D721Med (cell line): Measurements from ENCODE around the gene CNBP.

Experiments used
- DNase-seq: peaks from one replicate; pipeline ENCODE4 v3.0.0; 2011; ENCODE audit warnings: low spot score; ENCODE audit not compliant: insufficient read length
- FAIRE-seq: peaks from 2 replicates; lab custom pipeline; 2011; peaks lifted over from hg19 to GRCh38; lab: Jason Lieb, UNC
- TF ChIP-seq, protein P1 (sequence below): IDR thresholded peaks from 2 replicates; pipeline ENCODE4 v1.5.1; 2012; ENCODE audit warnings: mild to moderate bottlenecking, control low read depth; ENCODE audit not compliant: insufficient read depth; ENCODE audit errors: missing control alignments

Gene CNBP

DNA sequence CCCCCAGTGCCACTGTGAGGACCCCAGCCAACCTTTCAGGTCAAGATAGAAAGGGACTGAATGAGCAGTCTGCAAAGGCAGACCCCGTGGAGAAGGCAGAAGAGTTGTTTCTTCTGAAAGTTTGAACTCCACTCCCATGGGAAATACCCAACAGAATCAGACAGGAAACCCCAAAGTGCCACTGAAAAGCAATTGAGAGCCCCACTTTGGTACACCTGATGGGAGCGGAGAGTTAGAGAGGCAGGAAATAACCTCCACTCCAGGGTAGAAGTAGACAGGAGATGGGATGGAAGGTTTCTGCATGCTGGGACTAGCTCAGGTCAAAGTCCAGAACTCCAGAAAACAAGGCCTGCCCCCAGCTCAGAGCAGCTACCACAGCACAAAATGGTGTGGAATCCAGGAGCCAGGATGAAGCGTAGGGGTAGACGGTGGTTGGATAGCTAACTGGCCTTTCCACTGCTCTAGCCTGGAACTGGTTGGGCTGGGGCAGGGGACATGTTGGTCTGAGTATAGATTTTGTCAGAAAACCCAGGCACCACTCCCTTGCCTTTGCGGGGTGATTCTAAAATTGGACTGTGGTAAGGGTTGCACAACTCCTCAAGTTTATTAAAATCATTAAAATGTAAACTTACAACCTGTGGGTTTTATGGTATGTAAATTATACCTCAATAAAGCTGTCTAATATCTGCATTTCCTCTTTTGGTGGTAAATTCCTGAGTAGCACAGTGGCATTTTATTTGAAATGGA is 60.2 kb downstream of the CNBP start:
- DNase-seq (no peak), FAIRE-seq (no peak)
- TF ChIP-seq, protein P1, sequence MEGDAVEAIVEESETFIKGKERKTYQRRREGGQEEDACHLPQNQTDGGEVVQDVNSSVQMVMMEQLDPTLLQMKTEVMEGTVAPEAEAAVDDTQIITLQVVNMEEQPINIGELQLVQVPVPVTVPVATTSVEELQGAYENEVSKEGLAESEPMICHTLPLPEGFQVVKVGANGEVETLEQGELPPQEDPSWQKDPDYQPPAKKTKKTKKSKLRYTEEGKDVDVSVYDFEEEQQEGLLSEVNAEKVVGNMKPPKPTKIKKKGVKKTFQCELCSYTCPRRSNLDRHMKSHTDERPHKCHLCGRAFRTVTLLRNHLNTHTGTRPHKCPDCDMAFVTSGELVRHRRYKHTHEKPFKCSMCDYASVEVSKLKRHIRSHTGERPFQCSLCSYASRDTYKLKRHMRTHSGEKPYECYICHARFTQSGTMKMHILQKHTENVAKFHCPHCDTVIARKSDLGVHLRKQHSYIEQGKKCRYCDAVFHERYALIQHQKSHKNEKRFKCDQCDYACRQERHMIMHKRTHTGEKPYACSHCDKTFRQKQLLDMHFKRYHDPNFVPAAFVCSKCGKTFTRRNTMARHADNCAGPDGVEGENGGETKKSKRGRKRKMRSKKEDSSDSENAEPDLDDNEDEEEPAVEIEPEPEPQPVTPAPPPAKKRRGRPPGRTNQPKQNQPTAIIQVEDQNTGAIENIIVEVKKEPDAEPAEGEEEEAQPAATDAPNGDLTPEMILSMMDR, result no peak

- FAIRE-seq (no peak), DNase-seq (no peak)
- TF ChIP-seq, protein P1, result no peak
These were observed 61.2 kb downstream of the CNBP start for GRCh38 chr3:129122412-129123011.

- DNase-seq (peak; percentile 82), FAIRE-seq (no peak)
- TF ChIP-seq, protein P1, result no peak
These were observed 61.8 kb downstream of the CNBP start, which contains the start of gene RAB43 for GRCh38 chr3:129121792-129122411. TSS of gene RAB43 (minus strand) at chr3:129121804. CDS start at chr3:129121489, 315 bp downstream.

GRCh38 chr3:129121016-129121791 is 62.5 kb downstream of the CNBP start:
- DNase-seq (no peak), FAIRE-seq (no peak)
- TF ChIP-seq, protein P1, result no peak

- TF ChIP-seq, protein P1, result no peak
- FAIRE-seq (no peak), DNase-seq (no peak)
These were observed 63.3 kb downstream of the CNBP start for GRCh38 chr3:129120254-129121004.

DNA sequence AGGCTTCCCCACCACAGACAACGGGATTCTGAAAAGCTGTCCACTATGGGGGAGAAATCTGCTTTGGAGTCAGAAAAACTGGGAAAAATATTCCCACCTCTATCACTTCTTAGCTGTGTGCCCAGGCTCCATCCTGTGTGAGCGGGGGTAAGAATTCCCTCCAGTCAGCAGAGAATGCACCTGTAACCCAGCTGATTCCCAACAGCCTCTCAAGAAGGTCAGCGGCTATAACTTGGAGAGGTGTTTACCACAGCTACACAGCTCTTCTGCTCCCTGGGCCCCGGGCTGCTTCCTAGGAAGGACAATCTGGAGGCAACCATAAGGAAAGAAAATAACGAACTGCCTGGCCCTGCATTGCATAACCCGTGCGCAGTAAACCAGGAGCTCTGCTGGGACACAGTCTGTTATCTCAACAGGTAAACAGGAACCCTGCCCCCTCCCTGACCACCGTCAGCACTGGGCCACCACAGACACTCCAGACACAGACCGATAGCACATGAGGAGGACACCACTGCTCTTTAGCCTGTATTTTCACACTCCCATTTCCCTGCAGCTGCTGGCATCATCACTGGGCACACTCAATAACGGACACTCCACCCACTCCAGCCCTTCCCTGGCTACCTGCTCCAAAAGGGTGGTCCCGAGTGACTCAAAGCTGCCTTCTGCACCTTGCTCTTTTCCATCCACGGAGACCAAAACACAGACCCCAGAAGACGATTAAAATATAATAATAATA is 64.2 kb downstream of the CNBP start:
- DNase-seq (no peak), FAIRE-seq (no peak)
- TF ChIP-seq, protein P1, result no peak
